GM19043 (cell line): ENCODE data around the gene MASP2.
"Not testable (repeated sequence)": the region's sequence is repeated elsewhere in the genome, so short reads cannot be mapped to it uniquely, and the experiment has no call there.

Experiments used
- ATAC-seq: cut with Tn5 transposase; IDR thresholded peaks from one replicate; pipeline ENCODE4 v1.9.1; 2021; ENCODE audit warnings: low read depth; ENCODE audit not compliant: unreplicated experiment

Gene MASP2

GRCh38 chr1:11059155-11059967 is 12.3 kb upstream of the MASP2 start:
- peak; percentile 18 for ATAC-seq

- no peak for ATAC-seq
Observed at GRCh38 chr1:11058595-11059154, 11.6 kb upstream of the MASP2 start.

- no peak for ATAC-seq
Observed at GRCh38 chr1:11058026-11058425, 11.0 kb upstream of the MASP2 start.

- no peak for ATAC-seq
Observed at GRCh38 chr1:11057477-11057876, 10.4 kb upstream of the MASP2 start.

GRCh38 chr1:11056504-11056903 is 9.5 kb upstream of the MASP2 start:
- ATAC-seq = no peak

GRCh38 chr1:11055676-11056075 is 8.6 kb upstream of the MASP2 start:
- ATAC-seq = no peak

GRCh38 chr1:11054666-11055065 is 7.6 kb upstream of the MASP2 start:
- ATAC-seq = no peak

GRCh38 chr1:11054181-11054580 is 7.1 kb upstream of the MASP2 start:
- no peak for ATAC-seq

GRCh38 chr1:11053758-11054137 is 6.7 kb upstream of the MASP2 start:
- no peak for ATAC-seq

- no peak for ATAC-seq
Observed at GRCh38 chr1:11052839-11053757, 6.1 kb upstream of the MASP2 start.

GRCh38 chr1:11051781-11052511 is 4.9 kb upstream of the MASP2 start:
- ATAC-seq = no peak

- not testable (repeated sequence) for ATAC-seq
Observed at GRCh38 chr1:11051121-11051520, 4.1 kb upstream of the MASP2 start.

GRCh38 chr1:11046270-11046566 is 821 bp downstream of the MASP2 start:
- no peak for ATAC-seq

GRCh38 chr1:11045428-11046269 is 1.4 kb downstream of the MASP2 start:
- ATAC-seq = no peak

- ATAC-seq = no peak
Observed at GRCh38 chr1:11044849-11045427, 2.1 kb downstream of the MASP2 start.

GRCh38 chr1:11044086-11044848 is 2.8 kb downstream of the MASP2 start:
- ATAC-seq = no peak

GRCh38 chr1:11042995-11043874 is 3.8 kb downstream of the MASP2 start:
- ATAC-seq = no peak

GRCh38 chr1:11042065-11042464 is 5.0 kb downstream of the MASP2 start:
- ATAC-seq = no peak
